ENCODE measurements around the gene ANKZF1.

Gene ANKZF1

GRCh38 chr2:219244789-219245147 is 15.2 kb downstream of the ANKZF1 start:
- H3K4me3 ChIP-seq (IDR thresholded peaks at IDR 0.05; ENCODE audit: insufficient read depth, low read depth, low read length): peak overlapping the region; percentile 64
- peak overlapping the region; percentile 81 for H3K4me2 ChIP-seq
- no peaks in the 10 kb centered on the region for H3K36me3 ChIP-seq (ENCODE audit: insufficient read depth)
- H3K9ac ChIP-seq: peak overlapping the region; percentile 62; the same call in 1 of the 2 replicates
- peaks cover 24% of the 10 kb centered on the region for H3K4me1 ChIP-seq (ENCODE audit: low read depth, poor library complexity, severe bottlenecking)
- TF ChIP-seq CTCF (conservative IDR thresholded peaks at IDR 0.05; ENCODE audit: low read depth, low read length): no peak
- H4K20me1 ChIP-seq (ENCODE audit: insufficient read depth): no peaks in the 10 kb centered on the region
- peak overlapping the region; percentile 39; the same call in 1 of the 2 replicates for H3K27ac ChIP-seq
- H3K27me3 ChIP-seq (ENCODE audit: insufficient read depth, low read depth): no peaks in the 10 kb centered on the region
- peak overlapping the region; percentile 84 for H2AFZ ChIP-seq (ENCODE audit: low read depth)
- no peaks in the 10 kb centered on the region for H3K79me2 ChIP-seq (ENCODE audit: insufficient read depth, low read depth)

- no peaks in the 10 kb centered on the region for H3K36me3 ChIP-seq (ENCODE audit: insufficient read depth)
- no peaks in the 10 kb centered on the region for H4K20me1 ChIP-seq (ENCODE audit: insufficient read depth)
- peak within 1 kb of the TSS; percentile 64 for H3K4me3 ChIP-seq (IDR thresholded peaks at IDR 0.05; ENCODE audit: insufficient read depth, low read depth, low read length)
- no peaks in the 10 kb centered on the region for H3K79me2 ChIP-seq (ENCODE audit: insufficient read depth, low read depth)
- TF ChIP-seq CTCF (conservative IDR thresholded peaks at IDR 0.05; ENCODE audit: low read depth, low read length): no peak
- peak within 1 kb of the TSS; percentile 81 for H3K4me2 ChIP-seq
- H3K9ac ChIP-seq: peak within 1 kb of the TSS; percentile 62
- H2AFZ ChIP-seq (ENCODE audit: low read depth): peak within 1 kb of the TSS; percentile 84
- no peaks in the 10 kb centered on the region for H3K27me3 ChIP-seq (ENCODE audit: insufficient read depth, low read depth)
- peaks cover 29% of the 10 kb centered on the region for H3K4me1 ChIP-seq (ENCODE audit: low read depth, poor library complexity, severe bottlenecking)
- H3K27ac ChIP-seq: peak within 1 kb of the TSS; percentile 39
Measured at GRCh38 chr2:219245148-219245898, 15.7 kb downstream of the ANKZF1 start, which contains the start of the genes GLB1L and STK16. Gene GLB1L (minus strand): TSS chr2:219245444. CDS start chr2:219243573, 1,871 bp downstream. Gene STK16 (plus strand): TSS chr2:219245479. CDS start chr2:219246000, 521 bp downstream.

GRCh38 chr2:219245899-219246230 is 16.3 kb downstream of the ANKZF1 start:
- no peaks in the 10 kb centered on the region for H3K79me2 ChIP-seq (ENCODE audit: insufficient read depth, low read depth)
- TF ChIP-seq CTCF (conservative IDR thresholded peaks at IDR 0.05; ENCODE audit: low read depth, low read length): no peak
- H3K4me2 ChIP-seq: peak overlapping the region; percentile 81
- H3K27me3 ChIP-seq (ENCODE audit: insufficient read depth, low read depth): no peaks in the 10 kb centered on the region
- peak overlapping the region; percentile 54 for H3K4me3 ChIP-seq (IDR thresholded peaks at IDR 0.05; ENCODE audit: insufficient read depth, low read depth, low read length)
- H3K4me1 ChIP-seq (ENCODE audit: low read depth, poor library complexity, severe bottlenecking): peaks cover 29% of the 10 kb centered on the region
- no peaks in the 10 kb centered on the region for H4K20me1 ChIP-seq (ENCODE audit: insufficient read depth)
- no peaks in the 10 kb centered on the region for H3K36me3 ChIP-seq (ENCODE audit: insufficient read depth)
- H3K9ac ChIP-seq: peak overlapping the region; percentile 62
- H2AFZ ChIP-seq (ENCODE audit: low read depth): peak overlapping the region; percentile 84; the same call in 1 of the 2 replicates
- peak overlapping the region; percentile 39; the same call in 1 of the 2 replicates for H3K27ac ChIP-seq

DNA sequence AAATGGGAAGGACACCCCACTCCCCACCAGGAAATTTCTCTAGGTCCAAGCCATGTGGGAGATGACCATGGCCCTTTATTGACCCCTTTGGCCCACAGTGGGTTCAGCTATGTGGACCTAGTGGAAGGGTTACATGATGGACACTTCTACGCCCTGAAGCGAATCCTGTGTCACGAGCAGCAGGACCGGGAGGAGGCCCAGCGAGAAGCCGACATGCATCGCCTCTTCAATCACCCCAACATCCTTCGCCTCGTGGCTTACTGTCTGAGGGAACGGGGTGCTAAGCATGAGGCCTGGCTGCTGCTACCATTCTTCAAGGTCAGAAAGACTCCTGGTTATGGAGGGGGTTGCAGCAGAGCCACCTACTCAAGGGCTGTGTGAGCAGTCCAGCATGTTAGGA is 17.0 kb downstream of the ANKZF1 start:
- H3K27ac ChIP-seq: no peak overlapping the region
- H3K4me2 ChIP-seq: peak overlapping the region; percentile 81; the same call in 1 of the 2 replicates
- no peak for TF ChIP-seq CTCF (conservative IDR thresholded peaks at IDR 0.05; ENCODE audit: low read depth, low read length)
- no peak overlapping the region for H2AFZ ChIP-seq (ENCODE audit: low read depth)
- no peaks in the 10 kb centered on the region for H3K36me3 ChIP-seq (ENCODE audit: insufficient read depth)
- H3K4me3 ChIP-seq (IDR thresholded peaks at IDR 0.05; ENCODE audit: insufficient read depth, low read depth, low read length): no peak overlapping the region
- no peaks in the 10 kb centered on the region for H3K27me3 ChIP-seq (ENCODE audit: insufficient read depth, low read depth)
- H3K9ac ChIP-seq: no peak overlapping the region
- H3K79me2 ChIP-seq (ENCODE audit: insufficient read depth, low read depth): no peaks in the 10 kb centered on the region; the same call in 1 of the 2 replicates
- H4K20me1 ChIP-seq (ENCODE audit: insufficient read depth): no peaks in the 10 kb centered on the region
- peaks cover 29% of the 10 kb centered on the region for H3K4me1 ChIP-seq (ENCODE audit: low read depth, poor library complexity, severe bottlenecking)

Data from KMS-11 (cell line).